HepG2 (cell line): Measurements from ENCODE around the gene COL5A1. TPM values are rescaled to one million over a fixed set of nuclear protein-coding genes. Genes with fewer than 3 reads are reported as not detected.

ENCODE experiments used
- ATAC-seq: fragments of 200-7000 bp; cut with Tn5 transposase; 3 replicates; pipeline ENCODE4 v1.9.1; 2020; ENCODE audit warnings: mild to moderate bottlenecking, moderate library complexity
- BruUV-seq: library from RNA; stranded (reverse); fragments of 400-500 nt; replicated peaks from 2 replicates; lab custom pipeline; 2021; lab: Mats Ljungman, UMichigan
- CTCF ChIA-PET: fragments of 300-600 bp; formaldehyde crosslinking; extraction: SDS; loops from one replicate; lab custom pipeline; 2021; ENCODE audit warnings: low total read pairs, inconsistent platforms, low intra/inter-chr PET ratio; lab: Yijun Ruan, JAX
- POLR2A ChIA-PET: fragments of 350-600 bp; sonication (Branson Sonifier 250); formaldehyde crosslinking; loops from one replicate; lab custom pipeline; 2020; ENCODE audit warnings: antibody characterized with exemption, inconsistent platforms; lab: Yijun Ruan, JAX
- DNase-seq: peaks from one replicate; pipeline ENCODE4 v3.0.0-alpha.2; 2015; ENCODE audit warnings: low spot score
- FAIRE-seq: peaks from 3 replicates; lab custom pipeline; 2011; peaks lifted over from hg19 to GRCh38; lab: Jason Lieb, UNC
- H2AFZ ChIP-seq: one replicate; pipeline ENCODE4 v1.6.1; 2011; ENCODE audit warnings: low read length, inconsistent platforms
- H3K27ac ChIP-seq: fragments of 300-600 bp; 3 replicates; pipeline ENCODE4 v1.8.0; 2011; ENCODE audit warnings: mixed run types, mild to moderate bottlenecking, mixed read lengths, low read length, inconsistent platforms; ENCODE audit not compliant: insufficient read depth; ENCODE audit errors: extremely low read length
- H3K27me3 ChIP-seq, 2 experiments: fragments of 200-600 bp in 1 of 2; 2 replicates in 1 of 2; 3 replicates in 1 of 2; pipeline versions ENCODE4 v1.6.0 to v1.8.0; 2011; ENCODE audit warnings: low read length in 2 of 2, mild to moderate bottlenecking in 2 of 2, moderate library complexity in 2 of 2, inconsistent platforms in 1 of 2; ENCODE audit not compliant: insufficient read depth in 2 of 2, control insufficient read depth in 1 of 2
- H3K36me3 ChIP-seq, 2 experiments: fragments of 200-600 bp in 1 of 2; replicated peaks in 1 of 2; 2 replicates in 1 of 2; 3 replicates in 1 of 2; pipeline versions ENCODE4 v1.5.1 to v1.8.0; 2011; ENCODE audit warnings: low read length in 2 of 2, inconsistent platforms in 1 of 2; ENCODE audit not compliant: insufficient read depth in 2 of 2, control insufficient read depth in 1 of 2
- H3K4me1 ChIP-seq: 2 replicates; pipeline ENCODE4 v1.5.1; 2012; ENCODE audit warnings: low read length, inconsistent platforms; ENCODE audit not compliant: insufficient read depth
- H3K4me2 ChIP-seq: 2 replicates; pipeline ENCODE4 v1.6.0; 2011; ENCODE audit warnings: low read depth, low read length, inconsistent platforms
- H3K4me3 ChIP-seq, 3 experiments: fragments of 200-600 bp in 1 of 3; sonication (generic), shearing (Covaris generic) in 1 of 3; replicated peaks in 1 of 3; 2 replicates each; pipeline ENCODE4 v1.5.1; 2011 to 2016; ENCODE audit warnings: low read length in 3 of 3, inconsistent platforms in 2 of 3, low read depth in 2 of 3, mild to moderate bottlenecking in 2 of 3, control low read depth in 1 of 3, mixed read lengths in 1 of 3; ENCODE audit not compliant: insufficient read depth in 1 of 3
- H3K79me2 ChIP-seq: one replicate; pipeline ENCODE4 v1.6.1; 2011; ENCODE audit warnings: low read length, inconsistent platforms; ENCODE audit not compliant: insufficient read depth
- H3K9ac ChIP-seq: 2 replicates; pipeline ENCODE4 v1.6.0; 2011; ENCODE audit warnings: mild to moderate bottlenecking, low read depth, low read length, inconsistent platforms; ENCODE audit not compliant: insufficient read depth
- H3K9me3 ChIP-seq: 2 replicates; pipeline ENCODE4 v1.5.1; 2012; ENCODE audit warnings: mild to moderate bottlenecking, low read length
- H4K20me1 ChIP-seq: 2 replicates; pipeline ENCODE4 v1.6.0; 2011; ENCODE audit warnings: inconsistent platforms, mild to moderate bottlenecking, low read length, moderate library complexity; ENCODE audit not compliant: insufficient read depth
- ATF3 ChIP-seq: sonication (generic); formaldehyde crosslinking; IDR thresholded peaks from 2 replicates; pipeline ENCODE4 v1.4.0; 2020; ENCODE audit warnings: missing genetic modification reagents
- FOXP1 ChIP-seq, 2 experiments: fragments of 450-650 bp in 1 of 2; IDR thresholded peaks; 2 replicates each; pipeline ENCODE4 v1.6.1; 2017 to 2018; ENCODE audit warnings: antibody characterized with exemption in 1 of 2
- KAT2B ChIP-seq: fragments of 150-350 bp; IDR thresholded peaks from 2 replicates; pipeline ENCODE4 v1.6.1; 2014; ENCODE audit warnings: low read depth, low read length, borderline replicate concordance
- MLLT10 ChIP-seq: sonication (generic); formaldehyde crosslinking; IDR thresholded peaks from 2 replicates; pipeline ENCODE4 v1.4.0; 2020; ENCODE audit warnings: missing genetic modification reagents
- NCOA2 ChIP-seq: sonication (generic); formaldehyde crosslinking; IDR thresholded peaks from 2 replicates; pipeline ENCODE4 v1.8.0; 2022; ENCODE audit warnings: inconsistent platforms
- PREB ChIP-seq: sonication (generic); formaldehyde crosslinking; IDR thresholded peaks from 2 replicates; pipeline ENCODE4 v1.4.0; 2020; ENCODE audit warnings: missing genetic modification reagents
- RARA ChIP-seq: IDR thresholded peaks from 2 replicates; pipeline ENCODE4 v1.6.1; 2016; ENCODE audit warnings: missing genetic modification reagents, missing compliant biosample characterization
- SNAPC5 ChIP-seq: sonication (generic); formaldehyde crosslinking; IDR thresholded peaks from 2 replicates; pipeline ENCODE4 v1.8.1; 2023; ENCODE audit warnings: mild to moderate bottlenecking, missing genetic modification reagents, borderline replicate concordance
- ZNF44 ChIP-seq: sonication (generic); formaldehyde crosslinking; IDR thresholded peaks from 2 replicates; pipeline ENCODE4 v1.5.1; 2020; ENCODE audit warnings: mild to moderate bottlenecking, missing genetic modification reagents
- ZNF547 ChIP-seq: sonication (generic); formaldehyde crosslinking; IDR thresholded peaks from 2 replicates; pipeline ENCODE4 v1.5.1; 2020; ENCODE audit warnings: mild to moderate bottlenecking, missing genetic modification reagents
- ZNF775 ChIP-seq: sonication (generic); formaldehyde crosslinking; IDR thresholded peaks from 2 replicates; pipeline ENCODE4 v1.4.0; 2020; ENCODE audit warnings: missing genetic modification reagents, mild to moderate bottlenecking, moderate library complexity, borderline replicate concordance
- WGBS: methylation state at CpG from one replicate; pipeline ENCODE4 v1.1.6; 2017; ENCODE audit warnings: low lambda C conversion rate; 5-methylcytosine and 5-hydroxymethylcytosine counted together
- in situ Hi-C: cut with HindIII; loops from 2 replicates; pipeline ENCODE4 v1.10.0; 2017; ENCODE audit warnings: low pct_unique_long_range_greater_than_20kb; ENCODE audit not compliant: extremely low pct_ligation_motif_present
- intact Hi-C: fragments of 100-400 bp; cut with micrococcal nuclease; formaldehyde crosslinking; loops from one replicate; pipeline ENCODE4 v1.10.0; 2022; ENCODE audit not compliant: unreplicated experiment
- polyA plus RNA-seq, 8 experiments: library from polyadenylated mRNA; depleted of rRNA in 3 of 8; stranded (reverse) in 7 of 8; unstranded in 1 of 8; fragments of >200 nt; fragmentation: Illumina TruSeq in 4 of 8; extraction: Trizol in 4 of 8; gene quantifications; 2 replicates each; pipeline versions ENCODE4 v1.2.1 to v1.2.3, GENCODE V29; 2011 to 2016; ENCODE audit warnings: low read depth in 4 of 8, missing spikeins in 1 of 8, mixed read lengths in 1 of 8; ENCODE audit not compliant: insufficient read depth in 1 of 8
- total RNA-seq, 5 experiments: library from RNA; depleted of rRNA; stranded (reverse); fragments of >200 nt; fragmentation: Illumina TruSeq; extraction: Trizol; gene quantifications; 2 replicates each; pipeline ENCODE4 v1.2.3, GENCODE V29; 2016; ENCODE audit warnings: low read depth in 1 of 5
- TF ChIP-seq, protein P1 (sequence below): sonication (generic); formaldehyde crosslinking; IDR thresholded peaks from 2 replicates; pipeline ENCODE4 v1.8.1; 2023; ENCODE audit warnings: mild to moderate bottlenecking, missing genetic modification reagents
- TF ChIP-seq, protein P2 (sequence below): IDR thresholded peaks from 2 replicates; pipeline ENCODE4 v1.6.1; 2016

The COL5A1 gene
- total and polyA plus RNA-seq, 2 of the 13 experiments (the other 11 are each of a cell fraction or from before 2014, with no cell fraction given) = not detected

GRCh38 chr9:134706522-134706921 lies 64.9 kb downstream of the COL5A1 start:
- no peaks in the 10 kb centered on the region for H3K36me3 ChIP-seq
- peaks cover 6 to 44% of the 10 kb centered on the region in 2 experiments; a peak in 4 of 5 replicates for H3K27me3 ChIP-seq

More at GRCh38 chr9:134706522-134706921, 64.9 kb downstream of the COL5A1 start:
- no peak for ATAC-seq
- H3K27ac ChIP-seq = no peak overlapping the region
- CTCF ChIA-PET = no interaction called here
- H3K9me3 ChIP-seq = no peaks in the 10 kb centered on the region
- TF ChIP-seq KAT2B (no peak), ATF3 (no peak), PREB (CRISPR knock-in tag) (no peak), SNAPC5 (no peak), RARA (no peak), MLLT10 (no peak), ZNF775 (CRISPR knock-in tag) (no peak), NCOA2 (no peak), FOXP1 (IDR thresholded peaks at IDR 0.05) (no peak), FOXP1 (CRISPR knock-in tag; IDR thresholded peaks at IDR 0.05) (no peak), ZNF547 (CRISPR knock-in tag) (no peak), ZNF44 (CRISPR knock-in tag) (no peak)
- TF ChIP-seq, protein P1, sequence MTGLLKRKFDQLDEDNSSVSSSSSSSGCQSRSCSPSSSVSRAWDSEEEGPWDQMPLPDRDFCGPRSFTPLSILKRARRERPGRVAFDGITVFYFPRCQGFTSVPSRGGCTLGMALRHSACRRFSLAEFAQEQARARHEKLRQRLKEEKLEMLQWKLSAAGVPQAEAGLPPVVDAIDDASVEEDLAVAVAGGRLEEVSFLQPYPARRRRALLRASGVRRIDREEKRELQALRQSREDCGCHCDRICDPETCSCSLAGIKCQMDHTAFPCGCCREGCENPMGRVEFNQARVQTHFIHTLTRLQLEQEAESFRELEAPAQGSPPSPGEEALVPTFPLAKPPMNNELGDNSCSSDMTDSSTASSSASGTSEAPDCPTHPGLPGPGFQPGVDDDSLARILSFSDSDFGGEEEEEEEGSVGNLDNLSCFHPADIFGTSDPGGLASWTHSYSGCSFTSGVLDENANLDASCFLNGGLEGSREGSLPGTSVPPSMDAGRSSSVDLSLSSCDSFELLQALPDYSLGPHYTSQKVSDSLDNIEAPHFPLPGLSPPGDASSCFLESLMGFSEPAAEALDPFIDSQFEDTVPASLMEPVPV (CRISPR knock-in tag) = no peak
- TF ChIP-seq, protein P2, sequence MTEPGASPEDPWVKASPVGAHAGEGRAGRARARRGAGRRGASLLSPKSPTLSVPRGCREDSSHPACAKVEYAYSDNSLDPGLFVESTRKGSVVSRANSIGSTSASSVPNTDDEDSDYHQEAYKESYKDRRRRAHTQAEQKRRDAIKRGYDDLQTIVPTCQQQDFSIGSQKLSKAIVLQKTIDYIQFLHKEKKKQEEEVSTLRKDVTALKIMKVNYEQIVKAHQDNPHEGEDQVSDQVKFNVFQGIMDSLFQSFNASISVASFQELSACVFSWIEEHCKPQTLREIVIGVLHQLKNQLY (CRISPR knock-in tag) = no peak
- no peak for FAIRE-seq
- BruUV-seq = no TSS peak
- WGBS = no CpG with 5 or more reads among the region's 6 CpGs
- no peak overlapping the region for H3K4me2 ChIP-seq
- no peak overlapping the region for H2AFZ ChIP-seq
- DNase-seq = no peak
- in situ Hi-C loops = no loop called here
- POLR2A ChIA-PET = no interaction called here
- H3K4me3 ChIP-seq = no peak overlapping the region
- H3K9ac ChIP-seq = no peak overlapping the region
- intact Hi-C loops = no loop called here
- no peaks in the 10 kb centered on the region for H4K20me1 ChIP-seq
- H3K4me1 ChIP-seq = no peaks in the 10 kb centered on the region
- no peaks in the 10 kb centered on the region for H3K79me2 ChIP-seq
